ENCODE measurements around the gene DCAF11. TPM values are rescaled to one million over a fixed set of nuclear protein-coding genes. Genes with fewer than 3 reads are reported as not detected.

The DCAF11 gene
- total and polyA plus RNA-seq, 2 of the 13 experiments (the other 11 are each of a cell fraction or from before 2014, with no cell fraction given): 150 to 257 TPM

DNA sequence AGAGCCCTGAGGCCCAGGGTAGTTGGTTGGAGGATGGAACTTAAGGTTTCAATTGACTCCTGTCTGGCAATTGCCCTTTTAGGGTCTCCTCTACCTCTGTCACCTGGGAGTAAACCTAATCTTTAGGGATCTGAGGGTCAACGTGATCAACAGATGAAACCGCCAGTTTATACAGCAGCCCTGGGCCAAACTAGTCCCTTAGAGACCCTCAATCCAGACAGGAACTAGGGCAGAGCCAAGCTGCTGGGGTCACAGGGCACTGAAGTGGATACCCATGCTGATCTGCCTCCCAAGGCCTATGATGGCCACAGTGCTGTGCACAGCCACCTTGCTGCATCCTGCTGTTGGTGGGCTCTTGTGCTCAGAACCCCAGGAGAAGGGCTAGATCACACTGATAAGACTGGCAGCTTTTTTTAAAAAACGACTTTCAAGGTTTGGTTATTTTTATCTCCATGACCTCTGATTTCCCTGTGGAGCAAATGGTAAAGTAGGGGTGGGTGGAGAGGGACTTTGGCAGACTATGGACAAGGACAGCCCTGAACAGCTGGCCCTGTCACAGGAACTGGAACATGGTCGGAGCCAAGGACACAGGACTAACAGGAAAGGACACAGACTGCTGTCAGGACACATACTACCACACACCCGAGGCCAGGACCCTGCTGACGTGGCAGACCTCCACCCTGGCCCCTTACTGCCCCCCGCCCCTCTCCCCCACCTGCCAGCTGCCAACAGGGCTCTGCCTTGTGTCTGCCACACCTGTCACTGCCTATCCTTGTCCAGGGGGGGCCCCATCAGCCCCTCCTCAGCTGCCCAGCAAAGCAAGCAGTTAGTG is 16.4 kb downstream of the DCAF11 start (continued):
- TF ChIP-seq ELF4 (CRISPR knock-in tag; IDR thresholded peaks at IDR 0.05; ENCODE audit: borderline replicate concordance) (no peak), KAT7 (CRISPR knock-in tag; IDR thresholded peaks at IDR 0.05; ENCODE audit: borderline replicate concordance) (peak; percentile 48; the same call in 1 of the 2 replicates), ZNF503 (CRISPR knock-in tag; IDR thresholded peaks at IDR 0.05) (no peak), DRAP1 (CRISPR knock-in tag; IDR thresholded peaks at IDR 0.05) (0 out of 2 replicates have a peak, but pooled peaks have one; percentile 51), GATA4 (IDR thresholded peaks at IDR 0.05; ENCODE audit: borderline replicate concordance, low read depth) (no peak), ZNF136 (CRISPR knock-in tag; IDR thresholded peaks at IDR 0.05; ENCODE audit: low read depth) (no peak), DMAP1 (CRISPR knock-in tag; IDR thresholded peaks at IDR 0.05) (no peak), HDAC1 (CRISPR knock-in tag; IDR thresholded peaks at IDR 0.05) (no peak), TEAD2 (CRISPR knock-in tag; IDR thresholded peaks at IDR 0.05) (no peak), ZSCAN21 (CRISPR knock-in tag; IDR thresholded peaks at IDR 0.05; ENCODE audit: borderline replicate concordance) (peak; percentile 64; the same call in 1 of the 2 replicates), GZF1 (CRISPR knock-in tag; IDR thresholded peaks at IDR 0.05) (no peak), MYNN (CRISPR knock-in tag; IDR thresholded peaks at IDR 0.05; ENCODE audit: low read depth) (no peak), TGIF2 (CRISPR knock-in tag; IDR thresholded peaks at IDR 0.05) (peak; percentile 45; the same call in 1 of the 2 replicates), MTA1 (CRISPR knock-in tag; IDR thresholded peaks at IDR 0.05; ENCODE audit: borderline replicate concordance) (peak; percentile 59; the same call in 1 of the 2 replicates), ZNF878 (CRISPR knock-in tag; IDR thresholded peaks at IDR 0.05) (no peak), ZNF747 (CRISPR knock-in tag; IDR thresholded peaks at IDR 0.05; ENCODE audit: borderline replicate concordance) (peak; percentile 85; the same call in 1 of the 2 replicates), RBM39 (IDR thresholded peaks at IDR 0.05; ENCODE audit: low read depth, low read length, poor library complexity, severe bottlenecking) (no peak), ZNF33A (CRISPR knock-in tag; IDR thresholded peaks at IDR 0.05; ENCODE audit: borderline replicate concordance) (no peak), ZNF891 (CRISPR knock-in tag; IDR thresholded peaks at IDR 0.05) (peak; percentile 72; the same call in 1 of the 2 replicates), MXD4 (CRISPR knock-in tag; IDR thresholded peaks at IDR 0.05) (peak; percentile 80; the same call in 1 of the 2 replicates), YEATS2 (CRISPR knock-in tag; IDR thresholded peaks at IDR 0.05; ENCODE audit: borderline replicate concordance) (peak; percentile 33; the same call in 1 of the 2 replicates), ZNF263 (CRISPR knock-in tag; IDR thresholded peaks at IDR 0.05) (no peak), FOXP1 (IDR thresholded peaks at IDR 0.05) (no peak), FOXP1 (CRISPR knock-in tag; IDR thresholded peaks at IDR 0.05) (peak; percentile 25; the same call in 1 of the 2 replicates), ZBTB1 (CRISPR knock-in tag; IDR thresholded peaks at IDR 0.05; ENCODE audit: borderline replicate concordance) (no peak)
- TF ChIP-seq, protein P1, sequence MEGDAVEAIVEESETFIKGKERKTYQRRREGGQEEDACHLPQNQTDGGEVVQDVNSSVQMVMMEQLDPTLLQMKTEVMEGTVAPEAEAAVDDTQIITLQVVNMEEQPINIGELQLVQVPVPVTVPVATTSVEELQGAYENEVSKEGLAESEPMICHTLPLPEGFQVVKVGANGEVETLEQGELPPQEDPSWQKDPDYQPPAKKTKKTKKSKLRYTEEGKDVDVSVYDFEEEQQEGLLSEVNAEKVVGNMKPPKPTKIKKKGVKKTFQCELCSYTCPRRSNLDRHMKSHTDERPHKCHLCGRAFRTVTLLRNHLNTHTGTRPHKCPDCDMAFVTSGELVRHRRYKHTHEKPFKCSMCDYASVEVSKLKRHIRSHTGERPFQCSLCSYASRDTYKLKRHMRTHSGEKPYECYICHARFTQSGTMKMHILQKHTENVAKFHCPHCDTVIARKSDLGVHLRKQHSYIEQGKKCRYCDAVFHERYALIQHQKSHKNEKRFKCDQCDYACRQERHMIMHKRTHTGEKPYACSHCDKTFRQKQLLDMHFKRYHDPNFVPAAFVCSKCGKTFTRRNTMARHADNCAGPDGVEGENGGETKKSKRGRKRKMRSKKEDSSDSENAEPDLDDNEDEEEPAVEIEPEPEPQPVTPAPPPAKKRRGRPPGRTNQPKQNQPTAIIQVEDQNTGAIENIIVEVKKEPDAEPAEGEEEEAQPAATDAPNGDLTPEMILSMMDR (CRISPR knock-in tag; IDR thresholded peaks at IDR 0.05): no peak
- TF ChIP-seq, protein P2, sequence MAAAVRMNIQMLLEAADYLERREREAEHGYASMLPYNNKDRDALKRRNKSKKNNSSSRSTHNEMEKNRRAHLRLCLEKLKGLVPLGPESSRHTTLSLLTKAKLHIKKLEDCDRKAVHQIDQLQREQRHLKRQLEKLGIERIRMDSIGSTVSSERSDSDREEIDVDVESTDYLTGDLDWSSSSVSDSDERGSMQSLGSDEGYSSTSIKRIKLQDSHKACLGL (CRISPR knock-in tag; IDR thresholded peaks at IDR 0.05): no peak
